ENCODE measurements around the gene SP9. TPM values are rescaled to one million over a fixed set of nuclear protein-coding genes. Genes with fewer than 3 reads are reported as not detected.
A peak's percentile ranks its signal among the peaks of the same experiment; 100 is the strongest.

SP9 gene
- total and polyA plus RNA-seq, 10 of the 15 experiments (the other 5 are each of a cell fraction or from before 2014, with no cell fraction given) = not detected

- Histone ChIP-seq H3K27ac (ENCODE audit: control insufficient read depth, insufficient read depth) (no peak overlapping the region), H3K4me3 (no peak overlapping the region; the same call in 1 of the 2 replicates), H3K9me3 (replicated peaks; ENCODE audit: control insufficient read depth, insufficient read depth, low read length) (peaks cover 1% of the 10 kb centered on the region; the same call in 2 of the 3 replicates), H2AFZ (ENCODE audit: control insufficient read depth, low read depth, low read length) (no peak overlapping the region), H3K9ac (ENCODE audit: control insufficient read depth, insufficient read depth, low read length) (no peak overlapping the region), H3K27me3 (replicated peaks in 1 of 2; ENCODE audit: control insufficient read depth in 2 of 2, insufficient read depth in 2 of 2, low read length in 1 of 2) (peaks cover 16 to 48% of the 10 kb centered on the region in 2 experiments), H3K79me2 (ENCODE audit: control insufficient read depth, insufficient read depth, low read length) (no peaks in the 10 kb centered on the region), H3K4me2 (ENCODE audit: control insufficient read depth, insufficient read depth) (peak overlapping the region; percentile 41), H3K36me3 (ENCODE audit: control insufficient read depth in 2 of 2, insufficient read depth in 2 of 2, low read length in 1 of 2) (no peaks in the 10 kb centered on the region), H3K4me1 (ENCODE audit: control insufficient read depth, insufficient read depth, low read length) (peaks cover 21% of the 10 kb centered on the region), H4K20me1 (ENCODE audit: control insufficient read depth, insufficient read depth) (peaks cover 2% of the 10 kb centered on the region; the same call in 1 of the 2 replicates)
- WGBS (ENCODE audit: insufficient coverage, insufficient replicate concordance, low lambda C conversion rate, missing lambda C conversion rate) = 25% methylated on average over 61 of the region's 70 CpGs
- SMC1A ChIA-PET (ENCODE audit: uncharacterized antibody, unreplicated experiment) = interaction anchor here (0.7 to 2.1 kb wide), 21 partner anchors 10 to 1311 kb away, joined by 3 to 19 read pairs (median 5); no protein-coding TSS in a partner anchor
- peak; percentile 10 for ATAC-seq
- TF ChIP-seq SUZ12 (IDR thresholded peaks at IDR 0.05; ENCODE audit: unreplicated experiment) = peak; percentile 14
- TF ChIP-seq PAX8 (IDR thresholded peaks at IDR 0.05) = no peak
- TF ChIP-seq TCF3 (IDR thresholded peaks at IDR 0.05; ENCODE audit: borderline replicate concordance, insufficient read depth, low read depth, low read length) = no peak
- TF ChIP-seq ZZZ3 (IDR thresholded peaks at IDR 0.05; ENCODE audit: control insufficient read depth, insufficient read length, low read depth) = no peak
- intact Hi-C loops (cut with micrococcal nuclease; ENCODE audit: unreplicated experiment) (loop anchor here (1.0 to 10.0 kb wide), 7 partner anchors 182 to 1313 kb away; no protein-coding TSS in a partner anchor), in situ Hi-C loops (cut with MboI) (loop anchor here (5.0 kb wide), 2 partner anchors 183 to 938 kb away; no protein-coding TSS in a partner anchor)
- FAIRE-seq = no peak
- RAD21 ChIA-PET (ENCODE audit: unreplicated experiment) = interaction anchor here (0.6 to 2.2 kb wide), 33 partner anchors 9 to 1313 kb away, joined by 3 to 45 read pairs (median 4); partner anchors contain the start of gene OLA1
- DNase-seq (ENCODE audit: low read depth, low spot score) = no peak
- BruUV-seq (replicated peaks) = no TSS peak
- CTCF ChIA-PET = interaction anchor here (0.6 to 3.8 kb wide), 62 partner anchors 10 to 1371 kb away, joined by 3 to 82 read pairs (median 3); partner anchors contain the start of genes OLA1 and SCRN3
- POLR2A ChIA-PET = no interaction called here
Measured at GRCh38 chr2:174340400-174341292, 5.9 kb downstream of the SP9 start.

Data from GM12878 (cell line).